Uterus (tissue), 4 donors: ENCODE measurements around the gene CHMP5. TPM values are rescaled to one million over a fixed set of nuclear protein-coding genes. Genes with fewer than 3 reads are reported as not detected.
A peak's percentile ranks its signal among the peaks of the same experiment; 100 is the strongest.

Source experiments
- DNase-seq, 2 donors: peaks; one replicate each; pipeline ENCODE4 v3.0.0-alpha.2; 2019 to 2020
- H3K27ac ChIP-seq, 2 donors: fragments of 200-600 bp; sonication (generic); 1 replicate in 1 of 2; 2 replicates in 1 of 2; pipeline ENCODE4 v1.5.1; 2016 to 2018
- H3K27me3 ChIP-seq, 2 donors: fragments of 200-600 bp; sonication (generic); one replicate each; pipeline ENCODE4 v1.5.1; 2018 to 2019; ENCODE audit warnings: control low read depth in 1 of 2
- H3K36me3 ChIP-seq, 2 donors: fragments of 200-600 bp; sonication (generic); one replicate each; pipeline ENCODE4 v1.5.1; 2019; ENCODE audit warnings: control low read depth in 1 of 2
- H3K4me1 ChIP-seq, 2 donors: fragments of 200-600 bp; sonication (generic); one replicate each; pipeline ENCODE4 v1.5.1; 2018 to 2019; ENCODE audit warnings: control low read depth in 1 of 2
- H3K4me3 ChIP-seq, 2 donors: fragments of 200-600 bp; sonication (generic); 1 replicate in 1 of 2; 2 replicates in 1 of 2; pipeline ENCODE4 v1.5.1; 2018 to 2019; ENCODE audit warnings: mild to moderate bottlenecking in 1 of 2
- H3K9me3 ChIP-seq, 2 donors: fragments of 200-600 bp; sonication (generic); one replicate each; pipeline ENCODE4 v1.5.1; 2019; ENCODE audit warnings: control low read depth in 1 of 2
- POLR2A ChIP-seq, 2 donors: fragments of 450-650 bp; IDR thresholded peaks; one replicate each; pipeline ENCODE4 v1.6.1; 2016; ENCODE audit warnings: antibody characterized with exemption in 2 of 2, mild to moderate bottlenecking in 1 of 2, moderate library complexity in 1 of 2
- intact Hi-C: fragments of 100-400 bp; cut with DNase I; formaldehyde crosslinking; loops from one replicate; pipeline ENCODE4 v1.15.1; 2023; ENCODE audit warnings: low total_unique reads
- total RNA-seq, 4 donors: library from RNA; depleted of rRNA in 3 of 4; stranded (reverse); fragments of >200 nt in 3 of 4; gene quantifications; one replicate each; pipeline versions ENCODE4 v1.1.0 to v1.2.4, GENCODE V29; 2014 to 2023
- TF ChIP-seq, protein P1 (sequence below), 4 experiments: fragments of 200-600 bp in 2 of 4; fragments of 450-650 bp in 2 of 4; sonication (generic) in 2 of 4; IDR thresholded peaks; one replicate each; pipeline ENCODE4 v1.5.1; 2016 to 2019; ENCODE audit warnings: antibody characterized with exemption in 4 of 4, mild to moderate bottlenecking in 2 of 4, moderate library complexity in 1 of 4
- donor health status: DM: yes; HTN: yes; CAD: no.

CHMP5 gene
- total RNA-seq, 4 donors from 2014 or later = 53.5 to 91.7 (median 61.7) TPM

DNA sequence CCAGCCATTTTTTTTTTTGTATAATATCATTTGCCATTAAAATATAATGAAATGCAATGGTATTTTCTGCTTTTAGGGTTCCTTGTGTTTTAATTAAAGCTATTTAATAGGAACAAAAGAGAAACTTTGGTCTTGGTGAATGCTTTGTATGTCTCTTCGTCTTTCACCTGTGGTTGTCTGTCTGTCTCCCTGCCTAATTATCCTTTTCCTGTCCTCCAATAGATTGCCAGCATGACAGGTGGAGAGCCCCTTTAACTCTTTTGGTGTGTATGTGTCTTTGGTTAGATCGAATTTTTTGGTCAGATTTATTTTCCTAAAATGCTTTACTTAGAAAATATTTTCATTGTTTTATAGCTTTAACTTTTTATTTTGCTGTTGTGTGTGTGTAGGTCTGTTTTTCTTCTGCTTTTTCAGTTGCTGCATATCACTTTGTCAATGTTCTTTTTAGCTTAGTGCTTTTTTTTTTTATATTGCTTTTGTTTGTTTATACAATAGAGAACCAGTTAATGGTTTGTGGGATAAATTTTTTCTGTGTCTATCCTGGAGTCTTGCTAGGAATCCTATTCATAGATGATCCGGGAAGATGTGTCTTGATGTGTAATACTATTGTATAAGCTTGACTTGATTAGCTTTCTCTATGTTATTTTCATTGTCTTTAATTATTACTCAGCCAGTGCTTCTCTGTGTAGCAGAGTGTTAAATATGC is 8.6 kb downstream of the CHMP5 start:
- DNase-seq = no peak
- no peak overlapping the region for H3K4me3 ChIP-seq
- no peaks in the 10 kb centered on the region for H3K36me3 ChIP-seq
- intact Hi-C loops = no loop called here
- no peaks in the 10 kb centered on the region for H3K27me3 ChIP-seq
- TF ChIP-seq POLR2A (IDR thresholded peaks at IDR 0.05) = no peak
- TF ChIP-seq, protein P1, sequence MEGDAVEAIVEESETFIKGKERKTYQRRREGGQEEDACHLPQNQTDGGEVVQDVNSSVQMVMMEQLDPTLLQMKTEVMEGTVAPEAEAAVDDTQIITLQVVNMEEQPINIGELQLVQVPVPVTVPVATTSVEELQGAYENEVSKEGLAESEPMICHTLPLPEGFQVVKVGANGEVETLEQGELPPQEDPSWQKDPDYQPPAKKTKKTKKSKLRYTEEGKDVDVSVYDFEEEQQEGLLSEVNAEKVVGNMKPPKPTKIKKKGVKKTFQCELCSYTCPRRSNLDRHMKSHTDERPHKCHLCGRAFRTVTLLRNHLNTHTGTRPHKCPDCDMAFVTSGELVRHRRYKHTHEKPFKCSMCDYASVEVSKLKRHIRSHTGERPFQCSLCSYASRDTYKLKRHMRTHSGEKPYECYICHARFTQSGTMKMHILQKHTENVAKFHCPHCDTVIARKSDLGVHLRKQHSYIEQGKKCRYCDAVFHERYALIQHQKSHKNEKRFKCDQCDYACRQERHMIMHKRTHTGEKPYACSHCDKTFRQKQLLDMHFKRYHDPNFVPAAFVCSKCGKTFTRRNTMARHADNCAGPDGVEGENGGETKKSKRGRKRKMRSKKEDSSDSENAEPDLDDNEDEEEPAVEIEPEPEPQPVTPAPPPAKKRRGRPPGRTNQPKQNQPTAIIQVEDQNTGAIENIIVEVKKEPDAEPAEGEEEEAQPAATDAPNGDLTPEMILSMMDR (IDR thresholded peaks at IDR 0.05) = no peak
- no peak overlapping the region for H3K27ac ChIP-seq
- no peaks in the 10 kb centered on the region for H3K9me3 ChIP-seq
- H3K4me1 ChIP-seq = no peaks in the 10 kb centered on the region

DNA sequence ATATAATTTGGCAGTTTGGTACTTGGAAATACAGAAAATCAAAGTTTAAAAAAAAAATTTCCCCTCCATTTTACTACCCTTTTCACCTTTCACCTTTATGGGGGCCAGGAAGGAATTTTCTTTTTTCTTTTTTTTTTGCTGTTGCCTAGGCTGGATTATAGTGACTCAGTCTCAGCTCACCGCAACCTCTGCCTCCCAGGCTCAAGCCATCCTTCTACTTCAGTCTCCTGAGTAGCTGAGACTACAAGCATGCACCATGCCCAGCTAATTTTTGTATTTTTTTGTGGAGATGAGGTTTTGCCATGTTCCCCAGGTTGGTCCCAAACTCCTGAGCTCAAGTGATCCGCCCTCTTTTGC is 9.1 kb downstream of the CHMP5 start:
- Histone ChIP-seq H3K27ac (no peak overlapping the region), H3K27me3 (no peaks in the 10 kb centered on the region), H3K9me3 (no peaks in the 10 kb centered on the region), H3K36me3 (no peaks in the 10 kb centered on the region), H3K4me1 (no peaks in the 10 kb centered on the region), H3K4me3 (no peak overlapping the region)
- intact Hi-C loops = no loop called here
- TF ChIP-seq, protein P1 (IDR thresholded peaks at IDR 0.05) = no peak
- TF ChIP-seq POLR2A (IDR thresholded peaks at IDR 0.05) = no peak
- DNase-seq = no peak

DNA sequence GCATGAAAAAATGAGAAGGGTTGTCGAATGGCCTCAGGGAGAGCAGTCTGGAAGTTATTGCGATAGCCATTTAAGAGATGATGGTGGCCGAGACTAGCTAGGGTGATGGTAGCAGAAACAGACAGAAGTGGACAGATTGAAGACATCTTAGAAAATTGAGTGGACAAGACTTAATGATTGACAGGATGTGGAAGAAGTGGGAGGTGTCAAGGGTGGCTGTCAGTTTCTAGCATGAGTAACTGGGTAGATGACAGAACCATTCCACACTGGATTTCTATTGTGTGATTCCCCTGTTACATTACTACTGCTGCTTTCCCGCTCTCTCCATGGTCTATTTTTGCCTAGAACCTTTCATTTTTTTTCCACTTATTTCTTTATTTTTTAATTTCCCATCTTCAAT is 12.6 kb downstream of the CHMP5 start:
- H3K36me3 ChIP-seq = no peaks in the 10 kb centered on the region

DNA sequence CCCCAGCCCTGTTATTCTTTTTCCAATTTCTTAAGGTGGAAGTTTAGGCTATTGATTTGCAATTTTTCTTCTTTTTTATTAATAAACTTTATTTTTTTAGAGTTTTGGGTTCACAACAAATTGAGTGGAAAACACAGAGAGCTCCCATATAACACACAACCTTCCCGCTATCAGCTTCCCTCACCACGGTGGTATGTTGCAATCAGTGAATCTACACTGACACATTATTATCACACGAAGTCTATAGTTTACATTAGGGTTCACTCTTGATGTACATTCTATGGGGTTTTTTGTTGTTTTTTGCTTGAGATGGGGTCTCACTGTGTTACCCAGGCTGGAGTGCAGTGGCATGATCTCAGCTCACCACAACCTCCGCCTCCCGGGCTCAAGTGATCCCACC is 20.7 kb downstream of the CHMP5 start:
- H3K36me3 ChIP-seq = no peaks in the 10 kb centered on the region
- no peaks in the 10 kb centered on the region for H3K9me3 ChIP-seq
- no peak for DNase-seq
- H3K4me1 ChIP-seq = no peaks in the 10 kb centered on the region
- no peak for TF ChIP-seq POLR2A (IDR thresholded peaks at IDR 0.05)
- TF ChIP-seq, protein P1 (IDR thresholded peaks at IDR 0.05) = no peak
- intact Hi-C loops = no loop called here
- H3K27me3 ChIP-seq = no peaks in the 10 kb centered on the region
- H3K27ac ChIP-seq = no peak overlapping the region
- H3K4me3 ChIP-seq = no peak overlapping the region

More for the DNA sequence above, 12.6 kb downstream of the CHMP5 start:
- no peaks in the 10 kb centered on the region for H3K4me1 ChIP-seq
- H3K27me3 ChIP-seq = no peaks in the 10 kb centered on the region
- intact Hi-C loops = no loop called here
- DNase-seq = no peak
- no peak overlapping the region for H3K4me3 ChIP-seq
- H3K9me3 ChIP-seq = no peaks in the 10 kb centered on the region
- no peak overlapping the region for H3K27ac ChIP-seq
- TF ChIP-seq, protein P1 (IDR thresholded peaks at IDR 0.05) = no peak
- TF ChIP-seq POLR2A (IDR thresholded peaks at IDR 0.05) = no peak

DNA sequence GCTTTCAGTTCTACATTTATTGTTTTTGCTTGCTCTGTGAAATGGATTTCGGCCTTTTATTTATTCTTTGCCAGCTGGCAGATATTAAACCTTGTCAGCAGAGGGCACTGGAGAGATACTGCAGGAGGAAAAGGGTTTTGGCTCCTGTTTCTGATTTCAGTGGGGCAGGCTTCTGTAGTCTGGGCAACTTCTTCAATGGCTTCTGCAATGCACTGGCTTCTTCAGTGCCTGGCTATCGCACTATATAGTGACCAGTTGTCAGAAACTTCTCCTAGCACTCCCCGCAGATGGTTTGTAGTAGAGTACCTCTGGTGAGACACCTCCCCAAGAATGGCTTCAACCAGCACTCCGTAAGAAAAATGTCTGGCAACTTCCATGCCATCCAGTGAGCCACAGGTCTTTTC is 22.2 kb downstream of the CHMP5 start:
- Histone ChIP-seq H3K4me1 (peaks cover 0 to 3% of the 10 kb centered on the region in 2 donors), H3K27me3 (no peaks in the 10 kb centered on the region), H3K9me3 (no peaks in the 10 kb centered on the region), H3K4me3 (no peak overlapping the region), H3K27ac (peak overlapping the region in 1 of 2 donors; percentile 3), H3K36me3 (no peaks in the 10 kb centered on the region)
- intact Hi-C loops = no loop called here
- TF ChIP-seq, protein P1 (IDR thresholded peaks at IDR 0.05) = peak; percentile 50 to 61 (median 56)
- TF ChIP-seq POLR2A (IDR thresholded peaks at IDR 0.05) = no peak
- DNase-seq = peak in 1 of 2 donors; percentile 37
